Right kidney (tissue), 9 donors: Measurements from ENCODE around the gene CPT2.
A peak's percentile ranks its signal among the peaks of the same experiment; 100 is the strongest.

Experiments used
- DNase-seq: peaks from one replicate; pipeline ENCODE4 v3.0.0-alpha.2; 2016
- long read RNA-seq, 8 donors: transcript quantifications; one replicate each; lab custom pipeline, GENCODE V29; 2026

The CPT2 gene
- long read RNA-seq, donor 1, full-length matches to known transcripts, result 13 of 13 reads
- long read RNA-seq, donor 1, partial matches to known transcripts, result 0 of 13 reads
- long read RNA-seq, donor 1, other reads (novel, unspliced or antisense), result 0 of 13 reads
- long read RNA-seq, donor 2, full-length matches to known transcripts, result 7 of 7 reads
- long read RNA-seq, donor 2, partial matches to known transcripts, result 0 of 7 reads
- long read RNA-seq, donor 2, other reads (novel, unspliced or antisense), result 0 of 7 reads
- long read RNA-seq, donor 3, full-length matches to known transcripts, result 3 of 3 reads
- long read RNA-seq, donor 3, partial matches to known transcripts, result 0 of 3 reads
- long read RNA-seq, donor 3, other reads (novel, unspliced or antisense), result 0 of 3 reads
- long read RNA-seq, donor 4, full-length matches to known transcripts, result 11 of 93 reads
- long read RNA-seq, donor 4, partial matches to known transcripts, result 82 of 93 reads
- long read RNA-seq, donor 4, other reads (novel, unspliced or antisense), result 0 of 93 reads
- long read RNA-seq, donor 5, full-length matches to known transcripts, result 13 of 308 reads
- long read RNA-seq, donor 5, partial matches to known transcripts, result 74 of 308 reads
- long read RNA-seq, donor 5, other reads (novel, unspliced or antisense), result 221 of 308 reads
- long read RNA-seq, donor 6, full-length matches to known transcripts, result 10 of 17 reads
- long read RNA-seq, donor 6, partial matches to known transcripts, result 7 of 17 reads
- long read RNA-seq, donor 6, other reads (novel, unspliced or antisense), result 0 of 17 reads
- long read RNA-seq, donor 7, full-length matches to known transcripts, result 9 of 34 reads
- long read RNA-seq, donor 7, partial matches to known transcripts, result 25 of 34 reads
- long read RNA-seq, donor 7, other reads (novel, unspliced or antisense), result 0 of 34 reads
- long read RNA-seq, donor 8, full-length matches to known transcripts, result 14 of 20 reads
- long read RNA-seq, donor 8, partial matches to known transcripts, result 6 of 20 reads
- long read RNA-seq, donor 8, other reads (novel, unspliced or antisense), result 0 of 20 reads

DNA sequence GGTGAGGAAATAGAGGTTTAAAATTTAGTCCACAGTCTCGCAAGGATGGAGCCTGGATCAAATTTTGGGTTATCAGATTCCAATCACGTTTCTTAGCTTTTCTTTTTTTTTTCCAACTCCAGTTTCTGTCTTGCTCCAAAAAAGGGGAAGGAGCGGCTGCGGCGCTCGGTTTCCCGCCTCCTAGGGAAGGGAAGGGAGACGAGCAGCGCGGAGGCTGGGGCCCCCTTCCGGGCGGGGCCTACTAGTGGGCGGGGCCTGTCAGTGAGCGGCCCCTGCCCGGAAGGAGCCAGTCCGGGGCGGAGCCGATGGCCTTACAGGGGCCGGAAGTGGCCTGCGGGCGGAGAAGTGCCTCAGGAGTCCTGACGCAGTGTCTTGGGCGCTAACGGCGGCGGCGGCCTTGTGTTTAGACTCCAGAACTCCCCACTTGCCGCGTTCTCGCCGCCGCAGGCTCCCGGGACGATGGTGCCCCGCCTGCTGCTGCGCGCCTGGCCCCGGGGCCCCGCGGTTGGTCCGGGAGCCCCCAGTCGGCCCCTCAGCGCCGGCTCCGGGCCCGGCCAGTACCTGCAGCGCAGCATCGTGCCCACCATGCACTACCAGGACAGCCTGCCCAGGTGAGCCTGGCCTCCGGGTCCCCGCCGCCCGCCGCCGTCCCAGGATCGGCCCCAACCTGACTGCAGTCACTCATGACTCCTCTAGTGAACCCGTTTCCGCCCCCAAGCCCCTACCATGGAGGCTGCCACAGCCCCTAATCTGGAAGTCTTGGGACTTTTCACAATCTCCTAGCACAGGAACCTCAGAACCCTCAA lies at the start of gene CPT2:
TSS of gene CPT2 (plus strand) at position 340 of the 806 bp plus-strand sequence. CDS start at position 460, 120 bp downstream.
- peak; percentile 89 for DNase-seq

DNA sequence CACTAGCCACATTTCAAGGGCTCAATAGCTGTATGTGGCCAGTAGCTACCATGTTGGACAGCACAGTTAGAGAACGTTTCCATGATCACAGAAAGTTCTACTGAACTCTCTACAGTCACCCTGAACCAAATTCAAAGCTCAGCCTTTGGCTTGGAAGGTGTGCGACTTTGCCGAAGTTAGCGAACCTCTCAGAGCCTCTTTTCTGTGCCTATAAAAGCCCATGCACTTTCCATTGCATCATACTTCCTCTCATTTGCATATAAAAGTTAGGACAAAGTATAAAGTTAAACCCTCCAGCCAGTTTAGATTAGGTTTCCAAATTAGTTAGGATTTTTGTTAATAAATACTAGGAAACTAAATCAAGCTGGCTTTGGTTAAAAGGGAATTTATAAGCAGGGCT lies 49.5 kb upstream of the CPT2 start:
- DNase-seq, result no peak

DNA sequence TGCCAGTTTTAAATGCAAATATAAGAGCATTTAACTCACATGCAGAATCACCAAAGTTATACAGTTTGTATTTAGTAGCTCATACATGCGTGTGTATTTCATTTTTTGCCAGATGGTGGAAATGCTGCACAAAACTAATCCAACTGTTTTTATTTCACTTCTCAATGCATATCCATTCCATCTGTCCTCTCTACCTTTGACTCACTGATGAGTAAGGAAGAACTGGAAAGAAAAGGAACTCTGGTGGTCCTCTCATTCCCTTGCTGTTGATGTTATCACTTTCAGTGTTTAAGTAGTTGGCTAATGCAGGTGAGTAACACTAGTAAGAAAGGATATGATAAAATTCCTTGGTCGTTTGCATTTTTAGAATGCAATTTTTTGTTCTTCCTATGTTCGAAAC lies 48.5 kb upstream of the CPT2 start:
- no peak for DNase-seq

DNA sequence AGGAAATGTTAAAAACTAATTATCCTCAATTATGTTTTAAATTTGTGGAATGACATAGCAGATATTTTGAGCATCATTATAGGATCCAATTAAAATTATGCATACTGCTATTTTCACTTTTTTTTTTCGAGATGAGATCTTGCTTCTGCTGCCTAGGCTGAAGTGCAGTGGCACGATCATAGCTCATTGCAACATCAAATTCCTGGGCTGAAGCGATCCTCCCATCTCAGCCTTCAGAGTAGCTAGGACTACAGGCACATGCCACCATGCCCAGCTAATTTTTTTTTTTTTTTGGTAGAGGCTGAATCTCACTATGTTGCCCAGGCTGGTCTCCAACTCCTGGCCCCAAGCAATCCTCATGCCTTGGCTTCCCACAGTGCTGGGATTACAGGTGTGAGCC lies 42.9 kb upstream of the CPT2 start:
- DNase-seq, result no peak

DNA sequence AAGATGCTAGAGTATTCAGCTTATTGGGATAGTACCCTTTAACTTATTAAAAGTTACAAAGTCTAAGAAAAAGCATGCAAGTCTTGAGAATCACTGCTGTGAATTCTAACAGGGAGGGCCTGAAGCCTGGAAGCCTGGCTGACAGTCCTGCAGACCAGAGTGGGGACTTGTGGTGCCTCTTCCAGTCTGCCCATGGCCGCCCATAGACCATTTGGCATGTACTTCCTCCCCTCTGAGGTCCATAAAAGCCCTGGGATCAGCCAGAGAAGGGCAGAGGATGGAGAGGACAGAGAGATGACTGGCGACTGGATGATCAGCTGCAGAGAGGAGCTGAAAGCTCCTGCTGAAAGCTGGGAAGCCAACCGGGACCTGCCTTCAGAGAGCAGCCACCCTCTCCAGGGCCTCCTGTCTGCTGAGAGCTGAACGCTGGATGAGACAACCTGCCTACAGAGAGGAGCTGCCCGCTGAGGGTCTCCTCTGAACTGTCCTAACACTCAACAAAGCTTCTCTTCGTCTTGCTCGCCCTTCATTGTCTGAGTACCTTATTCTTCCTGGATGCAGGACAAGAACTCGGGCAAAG lies 41.7 kb upstream of the CPT2 start:
- DNase-seq, result no peak

DNA sequence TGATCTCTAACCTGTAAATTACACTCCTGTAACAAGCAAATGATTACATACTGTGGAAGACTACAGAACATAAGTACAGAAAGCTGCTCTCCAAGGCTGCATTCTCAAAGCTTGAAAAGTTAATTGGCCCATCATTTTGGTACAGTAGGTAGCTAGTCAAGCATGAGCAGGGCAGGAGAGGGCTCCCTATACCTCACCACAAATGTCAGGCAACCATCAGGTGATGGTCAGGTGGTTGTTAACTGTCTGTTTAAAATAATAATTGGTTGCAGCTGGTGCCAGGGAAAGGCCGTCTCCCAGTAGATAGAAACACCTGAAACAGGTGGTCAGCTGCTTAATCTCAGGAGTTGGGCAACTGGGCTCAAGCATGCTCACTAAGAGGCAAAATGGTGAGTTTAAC lies 41.1 kb upstream of the CPT2 start:
- no peak for DNase-seq

DNA sequence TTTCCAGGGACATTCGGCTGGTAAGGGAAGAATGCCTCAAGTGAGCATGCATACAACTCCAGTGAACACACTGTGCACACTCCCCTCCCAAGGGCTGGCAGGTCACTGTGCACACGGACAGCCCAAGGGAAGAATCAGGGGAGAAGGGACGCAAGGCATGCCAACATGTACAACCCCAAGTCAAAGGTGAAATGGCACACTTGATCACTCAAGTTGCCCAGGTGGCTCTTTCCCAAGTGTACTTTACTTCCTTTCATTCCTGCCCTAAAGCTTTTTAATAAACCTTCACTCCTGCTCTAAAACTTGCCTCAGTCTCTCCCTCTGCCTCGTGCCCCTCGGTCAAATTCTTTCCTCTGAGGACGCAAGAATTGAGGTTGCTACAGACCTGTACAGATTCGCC lies 40.7 kb upstream of the CPT2 start:
- DNase-seq, result no peak

DNA sequence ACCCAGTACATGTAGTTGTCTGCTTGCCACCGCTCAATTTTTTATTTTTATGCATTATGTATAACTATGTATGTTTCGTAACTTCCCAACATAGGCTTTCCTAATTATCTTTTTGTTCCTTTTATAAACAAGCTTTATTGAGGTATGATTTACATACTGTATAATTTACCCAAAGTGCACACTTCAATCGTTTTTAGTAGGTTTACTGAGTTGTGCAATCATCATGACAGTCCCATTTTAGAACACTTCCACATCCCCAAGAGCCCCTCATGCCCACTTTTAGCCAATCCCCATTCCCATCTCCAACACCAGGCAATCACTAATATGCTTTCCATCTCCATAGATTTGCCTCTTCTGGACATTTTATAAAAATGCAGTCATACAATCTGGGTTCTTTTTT lies 39.8 kb upstream of the CPT2 start:
- DNase-seq, result no peak

DNA sequence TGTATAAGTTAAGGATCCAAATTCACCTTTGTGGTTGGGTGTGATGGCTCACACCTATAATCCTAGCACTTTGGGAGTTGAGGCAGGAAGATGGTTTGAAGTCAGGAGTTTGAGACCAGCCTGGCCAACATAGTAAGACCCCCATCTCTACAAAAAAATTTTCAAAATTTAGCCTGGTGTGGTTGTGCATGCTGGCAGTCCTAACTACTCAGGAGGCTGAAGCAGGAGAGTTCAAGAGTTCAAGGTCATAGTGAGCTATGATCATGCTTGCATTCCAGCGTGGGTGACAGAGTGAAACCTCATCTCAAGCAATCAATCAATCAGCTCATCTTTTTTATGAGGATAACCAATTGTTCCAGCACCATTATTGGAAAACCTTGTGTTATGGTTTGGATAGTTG lies 37.7 kb upstream of the CPT2 start:
- DNase-seq, result no peak

DNA sequence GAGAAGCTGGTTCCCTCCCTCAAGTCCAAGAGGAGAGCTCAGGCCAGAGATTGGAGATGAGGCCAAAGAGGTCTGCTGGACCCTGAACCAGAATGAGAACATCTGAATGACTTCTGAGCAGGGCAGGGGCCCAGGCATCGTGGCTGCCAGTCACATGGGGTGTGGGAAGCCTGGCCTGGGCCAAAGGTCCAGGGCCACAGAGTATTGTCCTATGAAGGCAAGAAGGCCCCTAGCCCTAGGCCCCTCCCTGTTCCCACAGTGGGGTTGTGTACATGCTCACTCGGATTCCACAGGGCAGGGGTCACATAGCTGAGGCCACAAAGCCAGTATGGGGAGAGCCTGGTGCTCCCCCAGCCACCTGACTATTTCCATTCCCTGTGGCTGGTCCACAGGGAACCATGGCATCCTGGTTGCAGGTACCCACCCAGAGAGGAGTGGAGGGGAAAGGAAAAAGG lies 35.7 kb upstream of the CPT2 start:
- no peak for DNase-seq

DNA sequence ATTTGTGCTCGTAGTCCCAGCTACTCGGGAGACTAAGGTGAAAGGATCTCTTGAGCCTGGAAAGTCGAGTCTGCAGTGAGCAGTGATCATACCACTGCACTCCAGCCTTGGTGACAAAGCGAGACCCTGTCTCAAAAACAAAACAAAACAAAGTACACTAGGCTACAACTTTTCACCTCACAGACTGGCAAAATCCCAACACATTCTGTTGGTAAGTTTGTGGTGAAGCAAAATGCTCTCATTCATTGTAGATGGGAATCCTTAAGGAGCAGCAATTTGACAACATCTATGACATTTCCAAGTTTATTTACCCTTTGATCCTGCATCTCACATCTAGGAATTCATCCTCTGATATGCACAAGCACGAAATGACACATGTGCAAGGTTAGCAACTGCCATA lies 34.0 kb upstream of the CPT2 start:
- no peak for DNase-seq

DNA sequence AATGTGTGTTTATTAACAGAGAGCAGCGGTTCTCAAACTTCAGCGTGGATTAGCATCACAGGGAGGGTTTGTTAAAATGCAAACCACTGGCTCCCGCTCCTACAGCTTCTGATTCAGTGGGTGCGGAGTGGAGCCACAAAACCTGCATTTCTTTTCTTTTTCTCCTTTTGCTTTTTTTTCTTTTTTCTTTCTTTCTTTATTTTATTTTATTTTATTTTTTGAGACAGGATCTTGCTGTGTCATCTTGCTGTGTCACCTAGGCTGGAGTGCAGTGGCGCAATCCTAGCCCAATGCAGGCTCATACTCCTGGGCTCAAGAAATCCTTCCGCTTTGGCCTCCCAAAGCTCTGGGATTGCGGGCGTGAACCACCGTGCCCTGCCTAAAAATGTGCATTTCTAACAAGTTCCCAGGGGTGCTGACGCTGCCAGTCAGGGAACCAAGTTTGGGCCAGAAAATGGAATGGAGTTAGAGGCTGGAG lies 33.3 kb upstream of the CPT2 start:
- no peak for DNase-seq

DNA sequence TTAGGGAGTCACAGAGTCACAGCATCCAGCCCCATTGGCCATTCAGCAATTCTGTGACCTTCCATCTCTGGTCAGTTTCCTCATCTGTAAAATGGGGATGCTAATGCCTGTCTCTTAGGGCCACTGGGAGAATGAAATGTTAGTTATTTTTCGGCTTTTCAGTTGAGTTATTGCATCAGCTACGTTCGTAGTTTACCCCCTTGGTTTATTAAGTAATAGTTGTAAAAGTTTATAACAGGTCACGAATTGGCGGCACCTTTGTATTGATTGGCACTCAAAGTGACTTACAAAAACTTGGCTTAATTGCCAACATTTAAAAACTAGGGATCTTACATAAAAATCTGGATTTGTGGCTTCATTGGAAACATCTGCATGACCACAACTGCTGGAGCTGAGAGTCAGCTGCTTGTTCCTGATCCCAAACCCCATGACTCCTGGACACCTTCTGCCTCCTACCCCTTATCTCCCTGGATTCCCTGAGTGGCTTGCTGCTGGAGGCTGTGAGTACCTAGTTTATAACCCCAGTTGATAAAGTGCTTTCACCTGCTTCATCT lies 31.1 kb upstream of the CPT2 start:
- DNase-seq, result no peak

DNA sequence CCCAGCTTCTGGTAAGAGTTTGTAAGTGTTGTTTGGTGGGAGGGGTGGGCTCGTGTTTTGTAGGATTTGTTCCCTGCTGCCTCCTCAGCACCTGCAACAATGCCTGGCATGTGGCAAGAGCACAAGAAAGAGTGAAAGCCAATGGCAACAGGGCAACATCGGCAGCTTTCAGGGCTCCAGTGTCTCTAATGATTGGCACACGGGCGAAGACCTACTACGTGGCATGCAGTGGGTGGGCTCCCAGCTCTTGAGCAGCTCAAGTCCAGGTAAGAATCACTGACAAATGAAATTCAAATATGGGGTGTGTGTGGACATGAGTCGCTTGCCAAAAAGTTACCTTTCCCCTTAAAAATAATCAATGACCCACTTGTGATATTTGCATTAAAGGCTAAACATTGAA lies 30.3 kb upstream of the CPT2 start:
- DNase-seq, result no peak

DNA sequence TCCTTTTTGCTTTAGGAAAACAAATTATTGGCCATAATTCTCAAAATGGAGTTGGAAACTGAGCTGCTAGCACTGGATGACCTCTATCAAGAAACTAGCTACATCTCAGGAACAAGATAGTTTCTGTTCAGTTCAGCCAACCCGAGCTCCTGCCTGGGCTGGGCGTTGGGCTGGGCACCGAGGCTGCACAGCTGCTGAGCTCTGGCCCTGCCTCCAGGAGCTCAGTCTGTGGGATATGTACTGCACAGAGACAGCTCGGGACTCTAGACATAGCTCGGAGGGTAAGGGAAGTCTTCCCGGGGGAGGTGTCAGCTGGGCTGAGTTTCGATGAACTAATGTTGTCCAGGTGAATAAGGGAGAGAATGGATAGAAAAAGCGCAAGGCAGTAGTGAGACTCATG lies 29.7 kb upstream of the CPT2 start:
- DNase-seq, result no peak

DNA sequence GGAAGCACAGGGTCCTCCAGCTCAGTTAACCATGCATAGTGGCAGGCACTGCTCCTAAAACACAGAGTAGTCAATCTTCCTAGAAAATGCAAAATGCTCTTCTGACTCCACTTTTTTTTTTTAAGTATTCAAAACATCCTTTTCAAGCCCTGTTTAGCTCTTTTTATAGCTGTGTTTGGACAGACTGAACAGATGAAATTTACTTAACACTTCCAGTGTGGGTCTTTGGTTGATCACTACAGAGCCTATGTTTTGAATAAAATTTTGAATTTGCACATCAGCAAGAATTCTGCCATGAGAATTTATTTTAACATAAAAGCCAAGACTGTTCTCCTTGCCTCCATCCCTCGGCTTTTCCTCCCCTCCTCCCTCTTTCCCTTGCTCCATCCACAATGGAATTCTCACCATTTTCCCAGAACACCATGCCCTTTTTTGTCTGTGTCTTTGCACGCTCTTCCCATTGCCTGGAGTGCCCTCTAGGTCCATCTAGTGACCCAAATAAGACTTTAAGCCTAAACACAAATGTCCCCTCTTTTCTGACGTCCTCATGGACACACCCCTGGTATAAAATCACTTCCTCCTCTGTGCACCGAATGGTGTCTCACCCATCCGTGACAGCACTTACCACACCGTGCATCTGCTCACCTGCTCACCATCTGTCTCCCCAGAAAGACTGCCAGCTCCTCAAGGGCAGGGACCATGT lies 24.0 kb upstream of the CPT2 start:
- DNase-seq, result no peak

DNA sequence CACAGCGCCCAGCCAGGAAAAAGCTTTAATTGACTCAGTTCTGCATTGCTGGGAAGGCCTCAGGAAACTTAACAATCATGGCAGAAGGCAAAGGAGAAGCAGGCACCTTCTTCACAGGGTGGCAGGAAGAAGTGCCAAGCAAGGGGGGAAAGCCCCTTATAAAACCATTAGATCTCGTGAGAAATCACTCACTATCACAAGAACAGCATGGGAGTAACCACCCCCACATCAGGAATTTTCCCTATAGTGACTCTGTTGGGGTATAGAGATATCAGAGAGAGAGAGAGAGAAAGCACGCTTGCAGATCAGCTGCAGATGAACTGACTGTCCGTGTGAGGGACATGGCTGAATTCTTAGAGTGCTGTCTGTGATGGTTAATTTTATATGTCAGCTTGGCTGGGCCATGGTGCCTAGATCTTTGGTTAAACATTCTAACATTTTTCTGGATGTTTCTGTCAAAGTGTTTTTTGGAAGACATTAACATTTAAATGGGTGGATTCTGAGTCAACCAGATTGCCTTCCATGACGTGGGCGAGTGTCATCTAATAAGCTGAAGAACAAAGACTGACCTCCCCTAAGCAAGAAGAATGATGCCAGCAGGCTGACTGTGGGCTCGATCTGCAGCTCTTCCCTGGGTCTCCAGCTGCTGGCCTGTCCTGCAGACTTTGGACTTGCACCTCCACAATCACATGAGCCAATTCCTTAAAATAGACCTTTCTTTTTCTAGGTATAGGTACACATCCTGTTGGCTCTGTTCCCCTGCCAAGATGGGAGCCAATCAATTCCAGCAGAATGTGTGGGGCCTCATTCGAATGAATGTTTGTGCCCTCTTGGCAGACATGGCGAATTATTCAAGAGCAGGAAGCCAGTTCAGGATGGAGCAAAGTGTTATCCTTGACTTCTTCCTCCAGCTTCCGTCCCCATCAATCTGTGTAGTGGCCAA lies 21.4 kb upstream of the CPT2 start:
- DNase-seq, result no peak

DNA sequence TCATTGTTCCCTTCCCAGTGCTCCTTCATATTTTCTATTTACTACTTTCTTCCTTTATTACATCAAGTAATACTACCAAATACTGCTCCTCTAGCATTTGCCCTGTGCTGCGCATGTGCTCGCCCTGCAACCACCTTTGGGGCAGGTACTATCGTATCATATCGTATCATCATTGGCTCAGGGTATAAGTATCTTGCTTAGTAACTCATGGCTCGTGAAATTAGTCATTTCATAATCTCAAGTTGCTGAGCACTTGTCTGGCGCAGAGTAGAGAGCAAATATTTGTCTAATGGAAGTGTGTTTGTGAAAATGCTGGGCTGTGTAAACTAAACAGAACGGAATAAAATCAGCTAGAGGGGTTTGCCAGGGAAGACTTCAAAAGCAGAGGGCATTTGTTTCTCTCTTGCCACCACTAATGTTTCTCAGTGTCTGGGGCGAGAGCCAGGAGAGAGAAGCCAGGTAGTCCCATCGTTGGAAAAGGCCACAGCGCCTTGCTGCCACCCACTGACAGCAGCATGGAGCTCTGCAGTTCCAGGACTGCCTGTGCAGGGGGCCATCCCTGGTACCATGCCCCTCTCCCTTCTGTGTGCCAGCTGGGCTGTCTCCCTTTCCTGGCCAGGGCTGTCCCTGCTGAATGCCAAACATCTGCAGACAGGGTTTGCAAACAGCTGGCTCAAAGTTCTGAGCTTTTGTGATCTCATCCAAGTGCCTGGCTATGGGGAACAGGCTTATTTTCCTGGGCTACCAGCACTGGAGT lies 20.0 kb upstream of the CPT2 start:
- DNase-seq, result no peak

DNA sequence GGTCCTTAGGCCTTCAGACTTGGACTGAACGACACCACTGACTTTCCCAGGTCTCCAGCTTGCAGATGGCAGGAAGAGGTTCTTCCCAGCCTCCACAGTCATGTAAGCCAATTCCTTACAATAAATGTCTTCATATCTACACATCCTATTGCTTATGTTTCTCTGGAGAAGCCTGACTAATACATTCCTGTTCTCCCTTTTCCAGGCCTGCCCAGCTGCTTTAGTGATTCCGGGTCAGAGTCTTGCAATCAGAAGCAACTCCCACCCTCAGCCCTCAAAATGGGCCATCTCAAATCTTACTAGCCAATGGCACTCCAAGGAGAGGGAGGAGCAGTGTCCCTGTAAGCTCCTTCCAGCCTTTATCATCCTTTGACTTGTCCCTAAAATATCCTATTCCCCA lies 16.4 kb upstream of the CPT2 start:
- no peak for DNase-seq
